GM23338 (cell line): ENCODE data around the gene ZNF593OS. TPM values are rescaled to one million over a fixed set of nuclear protein-coding genes. Genes with fewer than 3 reads are reported as not detected.

ENCODE experiments used
- ATAC-seq: fragments of 200-7000 bp; cut with Tn5 transposase; 3 replicates; pipeline ENCODE4 v1.9.1; 2020
- DNase-seq: peaks from one replicate; pipeline ENCODE4 v3.0.0-alpha.2; 2015; ENCODE audit warnings: low spot score
- H2AFZ ChIP-seq: fragments of 200-600 bp; sonication (generic); 2 replicates; pipeline ENCODE4 v1.8.0; 2016; ENCODE audit warnings: antibody characterized with exemption, mild to moderate bottlenecking, moderate library complexity
- H3F3A ChIP-seq: fragments of 200-600 bp; sonication (generic); replicated peaks from 2 replicates; pipeline ENCODE4 v1.8.0; 2017; ENCODE audit warnings: antibody characterized with exemption, mixed run types, low read depth
- H3K27ac ChIP-seq: fragments of 200-600 bp; sonication (generic); 2 replicates; pipeline ENCODE4 v1.6.1; 2016; ENCODE audit warnings: low read depth
- H3K27me3 ChIP-seq: fragments of 200-600 bp; sonication (generic); 2 replicates; pipeline ENCODE4 v1.8.0; 2016; ENCODE audit warnings: mild to moderate bottlenecking, mixed run types, moderate library complexity; ENCODE audit not compliant: insufficient read depth
- H3K36me3 ChIP-seq: fragments of 200-600 bp; sonication (generic); 2 replicates; pipeline ENCODE4 v1.8.0; 2016; ENCODE audit warnings: mild to moderate bottlenecking; ENCODE audit not compliant: insufficient read depth
- H3K4me1 ChIP-seq: fragments of 200-600 bp; sonication (generic); 2 replicates; pipeline ENCODE4 v1.8.0; 2016; ENCODE audit warnings: mild to moderate bottlenecking, moderate library complexity; ENCODE audit not compliant: insufficient read depth
- H3K4me2 ChIP-seq: fragments of 200-600 bp; sonication (generic); 2 replicates; pipeline ENCODE4 v1.7.1; 2017; ENCODE audit warnings: mixed run types
- H3K4me3 ChIP-seq: fragments of 200-600 bp; sonication (generic); 2 replicates; pipeline ENCODE4 v1.6.1; 2016; ENCODE audit warnings: mixed run types
- H3K79me2 ChIP-seq: fragments of 200-600 bp; sonication (generic); replicated peaks from 2 replicates; pipeline ENCODE4 v1.8.0; 2017; ENCODE audit warnings: mild to moderate bottlenecking; ENCODE audit not compliant: insufficient read depth
- H3K9me2 ChIP-seq: fragments of 200-600 bp; sonication (generic); 2 replicates; pipeline ENCODE4 v1.8.0; 2017; ENCODE audit not compliant: insufficient read depth
- H4K20me1 ChIP-seq: fragments of 200-600 bp; sonication (generic); replicated peaks from 2 replicates; pipeline ENCODE4 v1.8.0; 2017; ENCODE audit warnings: mild to moderate bottlenecking; ENCODE audit not compliant: insufficient read depth
- H3K27ac Mint-ChIP-seq: 2 replicates; pipeline ENCODE4 v1.8.0; 2020; ENCODE audit warnings: inconsistent platforms, mild to moderate bottlenecking, moderate library complexity, mixed read lengths
- H3K27me3 Mint-ChIP-seq: 3 replicates; pipeline ENCODE4 v1.8.0; 2022; ENCODE audit warnings: low read depth, mild to moderate bottlenecking, moderate library complexity, mixed read lengths, inconsistent platforms; ENCODE audit not compliant: insufficient read depth, poor library complexity
- H3K36me3 Mint-ChIP-seq: 3 replicates; pipeline ENCODE4 v1.8.0; 2021; ENCODE audit warnings: low read depth, mild to moderate bottlenecking, inconsistent platforms, moderate library complexity, mixed read lengths
- H3K4me1 Mint-ChIP-seq: 3 replicates; pipeline ENCODE4 v1.8.0; 2020; ENCODE audit warnings: mild to moderate bottlenecking, inconsistent platforms, mixed read lengths
- H3K4me3 Mint-ChIP-seq: 3 replicates; pipeline ENCODE4 v1.8.0; 2021; ENCODE audit warnings: moderate library complexity, mild to moderate bottlenecking, inconsistent platforms, mixed read lengths
- H3K9me3 Mint-ChIP-seq: 3 replicates; pipeline ENCODE4 v1.8.0; 2020; ENCODE audit warnings: moderate library complexity, mild to moderate bottlenecking, inconsistent platforms, mixed read lengths
- CREB1 ChIP-seq: fragments of 250-450 bp; sonication (Bioruptor Pico); IDR thresholded peaks from 2 replicates; pipeline ENCODE4 v1.5.0; 2020; ENCODE audit warnings: low read depth, mild to moderate bottlenecking, moderate library complexity
- CTCF ChIP-seq, 2 experiments: fragments of 200-600 bp in 1 of 2; sonication (generic) in 1 of 2; conservative IDR thresholded peaks; 2 replicates each; pipeline versions ENCODE4 v1.5.1 to v1.6.1; 2016 to 2017; ENCODE audit warnings: antibody characterized with exemption in 2 of 2, low read depth in 2 of 2, mild to moderate bottlenecking in 2 of 2, moderate library complexity in 1 of 2
- ETS1 ChIP-seq: IDR thresholded peaks from 2 replicates; pipeline ENCODE4 v1.6.1; 2016; ENCODE audit warnings: antibody characterized with exemption
- EZH2 ChIP-seq: fragments of 200-600 bp; sonication (generic); IDR thresholded peaks from one replicate; pipeline ENCODE4 v1.8.0; 2017; ENCODE audit warnings: antibody characterized with exemption, mild to moderate bottlenecking, low read depth; ENCODE audit not compliant: unreplicated experiment
- EZH2phosphoT487 ChIP-seq: fragments of 200-600 bp; sonication (generic); IDR thresholded peaks from one replicate; pipeline ENCODE4 v1.8.1; 2018; ENCODE audit warnings: antibody characterized with exemption; ENCODE audit not compliant: unreplicated experiment
- JUNB ChIP-seq: IDR thresholded peaks from one replicate; pipeline ENCODE4 v1.6.1; 2016; ENCODE audit warnings: antibody characterized with exemption; ENCODE audit not compliant: unreplicated experiment
- NANOG ChIP-seq: IDR thresholded peaks from 2 replicates; pipeline ENCODE4 v1.6.1; 2016; ENCODE audit warnings: antibody characterized with exemption, borderline replicate concordance
- POLR2AphosphoS5 ChIP-seq: IDR thresholded peaks from 2 replicates; pipeline ENCODE4 v1.6.1; 2016; ENCODE audit warnings: antibody characterized with exemption, low read depth
- STAT1 ChIP-seq: IDR thresholded peaks from one replicate; pipeline ENCODE4 v1.6.1; 2016; ENCODE audit warnings: antibody characterized with exemption; ENCODE audit not compliant: unreplicated experiment
- ZNF114 ChIP-seq: fragments of 250-450 bp; sonication (Bioruptor Pico); IDR thresholded peaks from 2 replicates; pipeline ENCODE4 v1.5.0; 2020; ENCODE audit warnings: mild to moderate bottlenecking, moderate library complexity
- ZNF331 ChIP-seq: fragments of 250-450 bp; sonication (Bioruptor Pico); IDR thresholded peaks from 2 replicates; pipeline ENCODE4 v1.5.0; 2020; ENCODE audit warnings: low read depth, mild to moderate bottlenecking, moderate library complexity
- ZNF462 ChIP-seq: fragments of 250-450 bp; sonication (Bioruptor Pico); IDR thresholded peaks from 2 replicates; pipeline ENCODE4 v1.5.0; 2020; ENCODE audit warnings: mild to moderate bottlenecking, moderate library complexity
- polyA plus RNA-seq: library from polyadenylated mRNA; unstranded; fragments of >200 nt; fragmentation: Nextera tagmentation; extraction: Ambion mirVana; gene quantifications from 2 replicates; pipeline ENCODE4 v1.2.1, GENCODE V29; 2016
- total RNA-seq: library from RNA; depleted of rRNA; stranded (reverse); fragments of >200 nt; shearing (Covaris generic); gene quantifications from 2 replicates; pipeline ENCODE4 v1.2.3, GENCODE V29; 2014
- TF ChIP-seq, protein P1 (sequence below): IDR thresholded peaks from one replicate; pipeline ENCODE4 v1.6.1; 2018; ENCODE audit warnings: antibody characterized with exemption; ENCODE audit not compliant: unreplicated experiment

The ZNF593OS gene
- total and polyA plus RNA-seq, 2 experiments from 2014 or later = 1.1 TPM; not detected in 1

DNA sequence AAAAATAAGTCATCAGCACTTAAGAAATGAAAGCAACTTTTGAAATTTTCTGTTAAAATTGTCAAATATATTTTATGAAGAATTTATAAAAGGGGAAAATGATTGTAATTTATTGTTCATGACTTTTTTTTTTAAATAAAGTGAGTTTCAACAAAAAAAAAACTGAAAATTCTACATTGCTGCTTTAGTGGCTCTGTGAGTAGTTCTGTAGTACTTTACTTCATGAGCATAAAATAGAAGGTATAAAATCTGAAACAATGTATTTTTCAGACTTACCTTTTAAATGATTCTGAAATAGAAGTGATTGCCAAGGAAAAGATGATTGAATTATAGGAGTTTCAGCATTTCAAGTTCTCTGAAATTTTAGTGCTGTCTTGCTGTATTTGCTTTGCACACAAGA is 46.2 kb downstream of the ZNF593OS start:
- Histone ChIP-seq H3K9me2 (no peaks in the 10 kb centered on the region), H3K27me3 (no peaks in the 10 kb centered on the region), H3F3A (no peaks in the 10 kb centered on the region), H3K79me2 (no peaks in the 10 kb centered on the region), H3K4me2 (no peak overlapping the region), H3K4me1 (no peaks in the 10 kb centered on the region), H3K4me3 (no peak overlapping the region), H2AFZ (no peak overlapping the region), H3K36me3 (no peaks in the 10 kb centered on the region), H3K27ac (no peak overlapping the region), H4K20me1 (no peaks in the 10 kb centered on the region; the same call in 1 of the 2 replicates)
- Mint-ChIP-seq H3K9me3 (no peaks in the 10 kb centered on the region), H3K4me3 (no peak overlapping the region), H3K27me3 (no peaks in the 10 kb centered on the region), H3K27ac (no peak overlapping the region), H3K36me3 (no peaks in the 10 kb centered on the region), H3K4me1 (peaks cover 10% of the 10 kb centered on the region; the same call in 2 of the 3 replicates)
- DNase-seq (no peak), ATAC-seq (no peak)
- TF ChIP-seq POLR2AphosphoS5 (no peak), NANOG (no peak), STAT1 (no peak), ZNF462 (no peak), ZNF331 (no peak), EZH2 (no peak), ZNF114 (no peak), CREB1 (no peak), ETS1 (no peak), CTCF (conservative IDR thresholded peaks at IDR 0.05; ENCODE audit: low read depth in 2 of 2) (no peak), EZH2phosphoT487 (no peak), JUNB (no peak)
- TF ChIP-seq, protein P1, sequence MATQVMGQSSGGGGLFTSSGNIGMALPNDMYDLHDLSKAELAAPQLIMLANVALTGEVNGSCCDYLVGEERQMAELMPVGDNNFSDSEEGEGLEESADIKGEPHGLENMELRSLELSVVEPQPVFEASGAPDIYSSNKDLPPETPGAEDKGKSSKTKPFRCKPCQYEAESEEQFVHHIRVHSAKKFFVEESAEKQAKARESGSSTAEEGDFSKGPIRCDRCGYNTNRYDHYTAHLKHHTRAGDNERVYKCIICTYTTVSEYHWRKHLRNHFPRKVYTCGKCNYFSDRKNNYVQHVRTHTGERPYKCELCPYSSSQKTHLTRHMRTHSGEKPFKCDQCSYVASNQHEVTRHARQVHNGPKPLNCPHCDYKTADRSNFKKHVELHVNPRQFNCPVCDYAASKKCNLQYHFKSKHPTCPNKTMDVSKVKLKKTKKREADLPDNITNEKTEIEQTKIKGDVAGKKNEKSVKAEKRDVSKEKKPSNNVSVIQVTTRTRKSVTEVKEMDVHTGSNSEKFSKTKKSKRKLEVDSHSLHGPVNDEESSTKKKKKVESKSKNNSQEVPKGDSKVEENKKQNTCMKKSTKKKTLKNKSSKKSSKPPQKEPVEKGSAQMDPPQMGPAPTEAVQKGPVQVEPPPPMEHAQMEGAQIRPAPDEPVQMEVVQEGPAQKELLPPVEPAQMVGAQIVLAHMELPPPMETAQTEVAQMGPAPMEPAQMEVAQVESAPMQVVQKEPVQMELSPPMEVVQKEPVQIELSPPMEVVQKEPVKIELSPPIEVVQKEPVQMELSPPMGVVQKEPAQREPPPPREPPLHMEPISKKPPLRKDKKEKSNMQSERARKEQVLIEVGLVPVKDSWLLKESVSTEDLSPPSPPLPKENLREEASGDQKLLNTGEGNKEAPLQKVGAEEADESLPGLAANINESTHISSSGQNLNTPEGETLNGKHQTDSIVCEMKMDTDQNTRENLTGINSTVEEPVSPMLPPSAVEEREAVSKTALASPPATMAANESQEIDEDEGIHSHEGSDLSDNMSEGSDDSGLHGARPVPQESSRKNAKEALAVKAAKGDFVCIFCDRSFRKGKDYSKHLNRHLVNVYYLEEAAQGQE = no peak
